Measurements from ENCODE around the gene RAP1GAP2. TPM values are rescaled to one million over a fixed set of nuclear protein-coding genes. Genes with fewer than 3 reads are reported as not detected.

Gene RAP1GAP2
- polyA plus RNA-seq, 1 of the 3 experiments (the other 2 are of a cell fraction), result 22.0 TPM

DNA sequence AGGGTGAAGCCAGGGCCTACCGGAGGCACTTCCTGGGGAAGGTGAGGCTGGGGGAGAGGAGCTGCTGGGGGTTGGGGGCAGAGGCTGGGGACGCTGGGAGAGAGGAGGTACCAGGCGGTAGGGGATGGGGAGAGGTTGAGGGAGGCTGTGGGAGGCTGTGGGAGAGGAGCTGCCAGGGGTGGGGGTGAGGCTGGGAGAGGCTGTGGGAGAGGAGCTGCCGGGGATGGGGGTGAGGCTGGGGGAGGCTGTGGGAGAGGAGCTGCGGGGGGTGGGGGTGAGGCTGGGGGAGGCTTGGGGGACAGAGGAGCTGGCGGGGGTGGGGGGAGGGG is 167.8 kb downstream of the RAP1GAP2 start:
- no peaks in the 10 kb centered on the region for H3K9me2 ChIP-seq
- peaks cover 15% of the 10 kb centered on the region for H3F3A ChIP-seq (replicated peaks; ENCODE audit: insufficient read depth)
- peaks cover 6% of the 10 kb centered on the region; the same call in 1 of the 2 replicates for H3K79me2 ChIP-seq (ENCODE audit: insufficient read depth)
- no peak overlapping the region for H3K4me3 ChIP-seq (ENCODE audit: low read depth in 2 of 2, low read length in 1 of 2)
- H4K20me1 ChIP-seq (ENCODE audit: insufficient read depth), result no peaks in the 10 kb centered on the region
- WGBS (ENCODE audit: low lambda C conversion rate), result 97% methylated on average over 6 of the region's 6 CpGs
- TF ChIP-seq, protein P1, sequence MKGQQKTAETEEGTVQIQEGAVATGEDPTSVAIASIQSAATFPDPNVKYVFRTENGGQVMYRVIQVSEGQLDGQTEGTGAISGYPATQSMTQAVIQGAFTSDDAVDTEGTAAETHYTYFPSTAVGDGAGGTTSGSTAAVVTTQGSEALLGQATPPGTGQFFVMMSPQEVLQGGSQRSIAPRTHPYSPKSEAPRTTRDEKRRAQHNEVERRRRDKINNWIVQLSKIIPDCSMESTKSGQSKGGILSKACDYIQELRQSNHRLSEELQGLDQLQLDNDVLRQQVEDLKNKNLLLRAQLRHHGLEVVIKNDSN (IDR thresholded peaks at IDR 0.05; ENCODE audit: borderline replicate concordance, low read depth), result no peak
- TF ChIP-seq, protein P2, sequence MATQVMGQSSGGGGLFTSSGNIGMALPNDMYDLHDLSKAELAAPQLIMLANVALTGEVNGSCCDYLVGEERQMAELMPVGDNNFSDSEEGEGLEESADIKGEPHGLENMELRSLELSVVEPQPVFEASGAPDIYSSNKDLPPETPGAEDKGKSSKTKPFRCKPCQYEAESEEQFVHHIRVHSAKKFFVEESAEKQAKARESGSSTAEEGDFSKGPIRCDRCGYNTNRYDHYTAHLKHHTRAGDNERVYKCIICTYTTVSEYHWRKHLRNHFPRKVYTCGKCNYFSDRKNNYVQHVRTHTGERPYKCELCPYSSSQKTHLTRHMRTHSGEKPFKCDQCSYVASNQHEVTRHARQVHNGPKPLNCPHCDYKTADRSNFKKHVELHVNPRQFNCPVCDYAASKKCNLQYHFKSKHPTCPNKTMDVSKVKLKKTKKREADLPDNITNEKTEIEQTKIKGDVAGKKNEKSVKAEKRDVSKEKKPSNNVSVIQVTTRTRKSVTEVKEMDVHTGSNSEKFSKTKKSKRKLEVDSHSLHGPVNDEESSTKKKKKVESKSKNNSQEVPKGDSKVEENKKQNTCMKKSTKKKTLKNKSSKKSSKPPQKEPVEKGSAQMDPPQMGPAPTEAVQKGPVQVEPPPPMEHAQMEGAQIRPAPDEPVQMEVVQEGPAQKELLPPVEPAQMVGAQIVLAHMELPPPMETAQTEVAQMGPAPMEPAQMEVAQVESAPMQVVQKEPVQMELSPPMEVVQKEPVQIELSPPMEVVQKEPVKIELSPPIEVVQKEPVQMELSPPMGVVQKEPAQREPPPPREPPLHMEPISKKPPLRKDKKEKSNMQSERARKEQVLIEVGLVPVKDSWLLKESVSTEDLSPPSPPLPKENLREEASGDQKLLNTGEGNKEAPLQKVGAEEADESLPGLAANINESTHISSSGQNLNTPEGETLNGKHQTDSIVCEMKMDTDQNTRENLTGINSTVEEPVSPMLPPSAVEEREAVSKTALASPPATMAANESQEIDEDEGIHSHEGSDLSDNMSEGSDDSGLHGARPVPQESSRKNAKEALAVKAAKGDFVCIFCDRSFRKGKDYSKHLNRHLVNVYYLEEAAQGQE (IDR thresholded peaks at IDR 0.05; ENCODE audit: low read depth, low read length), result no peak
- no peak for TF ChIP-seq RFX5 (IDR thresholded peaks at IDR 0.05; ENCODE audit: low read length)
- no peak for TF ChIP-seq TCF12 (IDR thresholded peaks at IDR 0.05)
- peaks cover 0 to 13% of the 10 kb centered on the region in 2 experiments for H3K36me3 ChIP-seq (replicated peaks in 1 of 2; ENCODE audit: control insufficient read depth in 1 of 2, insufficient read depth in 2 of 2, low read length in 1 of 2)
- no peak for DNase-seq
- no peak overlapping the region for H3K9ac ChIP-seq
- H3K27me3 ChIP-seq (ENCODE audit: insufficient read depth), result no peaks in the 10 kb centered on the region
- CTCF ChIA-PET, result interaction anchor here (1.9 to 2.7 kb wide), 2 partner anchors 26 to 115 kb away, joined by 7 to 11 read pairs; no protein-coding TSS in a partner anchor
- H3K9me3 ChIP-seq, result no peaks in the 10 kb centered on the region
- H3K27ac ChIP-seq (ENCODE audit: low read depth in 2 of 2, low read length in 1 of 2), result peak overlapping the region in 1 of 2 experiments; percentile 60; a peak in 1 of 4 replicates
- POLR2A ChIA-PET, result interaction anchor here (0.9 to 1.0 kb wide), 2 partner anchors 40 to 109 kb away, joined by 3 read pairs; no protein-coding TSS in a partner anchor
- peaks cover 24 to 62% of the 10 kb centered on the region in 2 experiments; a peak in 3 of 4 replicates for H3K4me1 ChIP-seq (ENCODE audit: control insufficient read depth in 1 of 2, insufficient read depth in 2 of 2, low read depth in 1 of 2, low read length in 1 of 2)
- no peak overlapping the region for H2AFZ ChIP-seq (ENCODE audit: low read depth)
- no peak overlapping the region for H3K4me2 ChIP-seq

DNA sequence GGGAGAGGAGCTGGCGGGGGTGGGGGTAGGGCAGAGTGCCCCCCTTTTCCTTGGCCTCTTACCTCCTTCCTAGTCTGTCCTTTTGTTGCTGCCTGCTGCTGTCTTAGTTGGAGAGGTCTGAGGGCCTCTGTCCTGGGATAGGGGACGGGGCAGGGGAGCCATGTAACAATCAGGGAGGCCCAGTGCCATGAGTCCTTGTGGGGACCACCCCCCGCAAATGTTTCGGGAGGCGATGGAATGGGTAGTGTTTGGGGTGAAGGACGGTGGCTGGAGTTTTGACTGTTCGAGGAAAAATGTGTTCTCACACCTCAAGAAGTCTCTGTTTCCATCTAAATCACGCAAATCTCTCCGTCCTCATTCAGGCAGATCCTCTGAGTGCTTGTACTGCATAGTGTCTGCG is 168.1 kb downstream of the RAP1GAP2 start:
- Histone ChIP-seq H3K79me2 (ENCODE audit: insufficient read depth) (0 out of 2 replicates have a peak, but pooled peaks cover 3% of the 10 kb centered on the region), H3K9me3 (no peaks in the 10 kb centered on the region), H3K9me2 (no peaks in the 10 kb centered on the region), H3K4me1 (ENCODE audit: control insufficient read depth in 1 of 2, insufficient read depth in 2 of 2, low read depth in 1 of 2, low read length in 1 of 2) (peaks cover 20 to 58% of the 10 kb centered on the region in 2 experiments; a peak in 3 of 4 replicates), H3K4me3 (ENCODE audit: low read depth in 2 of 2, low read length in 1 of 2) (no peak overlapping the region), H3F3A (replicated peaks; ENCODE audit: insufficient read depth) (peaks cover 15% of the 10 kb centered on the region), H3K27me3 (ENCODE audit: insufficient read depth) (no peaks in the 10 kb centered on the region), H4K20me1 (ENCODE audit: insufficient read depth) (no peaks in the 10 kb centered on the region), H3K36me3 (replicated peaks in 1 of 2; ENCODE audit: control insufficient read depth in 1 of 2, insufficient read depth in 2 of 2, low read length in 1 of 2) (peaks cover 0 to 13% of the 10 kb centered on the region in 2 experiments), H3K9ac (no peak overlapping the region), H2AFZ (ENCODE audit: low read depth) (no peak overlapping the region), H3K27ac (ENCODE audit: low read depth in 2 of 2, low read length in 1 of 2) (peak overlapping the region; percentile 87 to 95; a peak in 3 of 4 replicates), H3K4me2 (no peak overlapping the region)
- POLR2A ChIA-PET, result interaction anchor here (1.0 kb wide), 1 partner anchor 40 kb away, joined by 3 read pairs; no protein-coding TSS in a partner anchor
- 91% methylated on average over 10 of the region's 10 CpGs for WGBS (ENCODE audit: low lambda C conversion rate)
- CTCF ChIA-PET, result interaction anchor here (1.9 to 2.7 kb wide), 2 partner anchors 27 to 116 kb away, joined by 7 to 11 read pairs; no protein-coding TSS in a partner anchor
- DNase-seq, result no peak
- TF ChIP-seq EZH2phosphoT487 (IDR thresholded peaks at IDR 0.05; ENCODE audit: borderline replicate concordance, low read depth) (no peak), GATA2 (CRISPR knock-in tag; IDR thresholded peaks at IDR 0.05) (no peak), NRF1 (IDR thresholded peaks at IDR 0.05; ENCODE audit: low read depth, low read length) (no peak), NFIC (IDR thresholded peaks at IDR 0.05; ENCODE audit: borderline replicate concordance) (no peak), SIN3A (IDR thresholded peaks at IDR 0.05; ENCODE audit: borderline replicate concordance, low read depth, low read length) (no peak), RCOR1 (IDR thresholded peaks at IDR 0.05; ENCODE audit: low read length) (no peak), ELF1 (IDR thresholded peaks at IDR 0.05) (no peak), YY1 (IDR thresholded peaks at IDR 0.05; ENCODE audit: low read depth) (no peak), POLR2AphosphoS5 (IDR thresholded peaks at IDR 0.05; ENCODE audit: low read depth, low read length) (no peak), RFX5 (IDR thresholded peaks at IDR 0.05; ENCODE audit: low read length) (no peak), FOXM1 (IDR thresholded peaks at IDR 0.05; ENCODE audit: low read depth) (no peak), TCF12 (IDR thresholded peaks at IDR 0.05) (no peak), RAD21 (IDR thresholded peaks at IDR 0.05; ENCODE audit: low read length) (no peak)
- TF ChIP-seq, protein P3, sequence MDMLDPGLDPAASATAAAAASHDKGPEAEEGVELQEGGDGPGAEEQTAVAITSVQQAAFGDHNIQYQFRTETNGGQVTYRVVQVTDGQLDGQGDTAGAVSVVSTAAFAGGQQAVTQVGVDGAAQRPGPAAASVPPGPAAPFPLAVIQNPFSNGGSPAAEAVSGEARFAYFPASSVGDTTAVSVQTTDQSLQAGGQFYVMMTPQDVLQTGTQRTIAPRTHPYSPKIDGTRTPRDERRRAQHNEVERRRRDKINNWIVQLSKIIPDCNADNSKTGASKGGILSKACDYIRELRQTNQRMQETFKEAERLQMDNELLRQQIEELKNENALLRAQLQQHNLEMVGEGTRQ (IDR thresholded peaks at IDR 0.05; ENCODE audit: borderline replicate concordance, low read depth, low read length), result no peak
- TF ChIP-seq, protein P1 (IDR thresholded peaks at IDR 0.05; ENCODE audit: borderline replicate concordance, low read depth), result no peak
- TF ChIP-seq, protein P4, sequence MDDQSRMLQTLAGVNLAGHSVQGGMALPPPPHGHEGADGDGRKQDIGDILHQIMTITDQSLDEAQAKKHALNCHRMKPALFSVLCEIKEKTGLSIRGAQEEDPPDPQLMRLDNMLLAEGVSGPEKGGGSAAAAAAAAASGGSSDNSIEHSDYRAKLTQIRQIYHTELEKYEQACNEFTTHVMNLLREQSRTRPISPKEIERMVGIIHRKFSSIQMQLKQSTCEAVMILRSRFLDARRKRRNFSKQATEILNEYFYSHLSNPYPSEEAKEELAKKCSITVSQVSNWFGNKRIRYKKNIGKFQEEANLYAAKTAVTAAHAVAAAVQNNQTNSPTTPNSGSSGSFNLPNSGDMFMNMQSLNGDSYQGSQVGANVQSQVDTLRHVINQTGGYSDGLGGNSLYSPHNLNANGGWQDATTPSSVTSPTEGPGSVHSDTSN (IDR thresholded peaks at IDR 0.05), result no peak
- TF ChIP-seq, protein P5, sequence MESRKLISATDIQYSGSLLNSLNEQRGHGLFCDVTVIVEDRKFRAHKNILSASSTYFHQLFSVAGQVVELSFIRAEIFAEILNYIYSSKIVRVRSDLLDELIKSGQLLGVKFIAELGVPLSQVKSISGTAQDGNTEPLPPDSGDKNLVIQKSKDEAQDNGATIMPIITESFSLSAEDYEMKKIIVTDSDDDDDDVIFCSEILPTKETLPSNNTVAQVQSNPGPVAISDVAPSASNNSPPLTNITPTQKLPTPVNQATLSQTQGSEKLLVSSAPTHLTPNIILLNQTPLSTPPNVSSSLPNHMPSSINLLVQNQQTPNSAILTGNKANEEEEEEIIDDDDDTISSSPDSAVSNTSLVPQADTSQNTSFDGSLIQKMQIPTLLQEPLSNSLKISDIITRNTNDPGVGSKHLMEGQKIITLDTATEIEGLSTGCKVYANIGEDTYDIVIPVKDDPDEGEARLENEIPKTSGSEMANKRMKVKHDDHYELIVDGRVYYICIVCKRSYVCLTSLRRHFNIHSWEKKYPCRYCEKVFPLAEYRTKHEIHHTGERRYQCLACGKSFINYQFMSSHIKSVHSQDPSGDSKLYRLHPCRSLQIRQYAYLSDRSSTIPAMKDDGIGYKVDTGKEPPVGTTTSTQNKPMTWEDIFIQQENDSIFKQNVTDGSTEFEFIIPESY (IDR thresholded peaks at IDR 0.05; ENCODE audit: borderline replicate concordance, low read depth), result no peak

Measured in SK-N-SH (cell line).